Skeletal muscle tissue (tissue), 4 donors: ENCODE results near the gene PDE6C. TPM values are rescaled to one million over a fixed set of nuclear protein-coding genes. Genes with fewer than 3 reads are reported as not detected.

Experiments
- H3K27ac ChIP-seq: one replicate; pipeline ENCODE4 v1.7.0; 2013; ENCODE audit warnings: mild to moderate bottlenecking, low read depth, low read length, inconsistent platforms
- H3K27me3 ChIP-seq, 3 donors: one replicate each; pipeline ENCODE4 v1.7.0; 2013; ENCODE audit warnings: low read length in 3 of 3; ENCODE audit not compliant: control insufficient read depth in 3 of 3, insufficient read depth in 3 of 3
- H3K36me3 ChIP-seq, 3 donors: one replicate each; pipeline ENCODE4 v1.7.0; 2013; ENCODE audit warnings: low read length in 3 of 3; ENCODE audit not compliant: control insufficient read depth in 3 of 3, insufficient read depth in 3 of 3
- H3K4me1 ChIP-seq, 3 donors: one replicate each; pipeline ENCODE4 v1.7.0; 2013; ENCODE audit warnings: low read length in 3 of 3, mild to moderate bottlenecking in 3 of 3; ENCODE audit not compliant: control insufficient read depth in 3 of 3, insufficient read depth in 3 of 3
- H3K4me3 ChIP-seq, 3 donors: one replicate each; pipeline ENCODE4 v1.7.0; 2013; ENCODE audit warnings: low read length in 3 of 3
- H3K9ac ChIP-seq, 3 donors: one replicate each; pipeline ENCODE4 v1.7.0; 2013; ENCODE audit warnings: low read length in 3 of 3, mild to moderate bottlenecking in 3 of 3, moderate library complexity in 2 of 3, low read depth in 1 of 3
- H3K9me3 ChIP-seq, 3 donors: one replicate each; pipeline ENCODE4 v1.7.0; 2013; ENCODE audit warnings: low read length in 3 of 3; ENCODE audit not compliant: control insufficient read depth in 3 of 3
- total RNA-seq: library from RNA; depleted of rRNA; stranded (reverse); fragments of >200 nt; gene quantifications from one replicate; pipeline ENCODE4 v1.2.3, GENCODE V29; 2014
- donor health status: Osteomylitis.

Gene PDE6C
- total RNA-seq, 1 donor from 2014 or later = not detected

GRCh38 chr10:93593254-93593653 lies 19.1 kb upstream of the PDE6C start:
- H3K36me3 ChIP-seq = no peaks in the 10 kb centered on the region
- H3K9me3 ChIP-seq = no peaks in the 10 kb centered on the region
- H3K4me3 ChIP-seq = no peak overlapping the region
- peaks cover 0 to 3% (median 0%) of the 10 kb centered on the region in 3 donors for H3K27me3 ChIP-seq
- H3K4me1 ChIP-seq = peaks cover 0 to 4% (median 0%) of the 10 kb centered on the region in 3 donors
- no peak overlapping the region for H3K9ac ChIP-seq
- no peak overlapping the region for H3K27ac ChIP-seq

DNA sequence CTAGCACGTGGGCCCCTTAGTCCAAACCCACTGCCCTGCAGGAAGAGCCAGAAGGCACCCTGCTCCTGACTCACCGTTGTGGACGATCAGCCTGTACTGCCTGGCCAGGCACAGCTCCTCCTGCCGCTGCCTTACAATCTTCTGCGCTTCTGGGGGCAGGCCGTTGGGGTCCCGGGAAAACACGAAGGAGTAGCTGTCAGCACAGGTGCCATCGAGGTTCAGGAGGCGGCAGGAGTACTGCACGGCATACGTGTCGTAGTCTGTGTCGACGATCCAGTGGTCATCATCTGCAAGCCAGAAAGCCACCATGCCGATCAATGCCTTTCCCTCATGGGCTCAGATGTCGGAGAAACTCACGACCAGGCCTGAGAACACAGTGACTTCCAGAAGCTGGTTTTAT lies 18.6 kb upstream of the PDE6C start:
- H3K9me3 ChIP-seq = no peaks in the 10 kb centered on the region
- H3K4me3 ChIP-seq = no peak overlapping the region
- H3K27ac ChIP-seq = no peak overlapping the region
- H3K9ac ChIP-seq = no peak overlapping the region
- peaks cover 0 to 3% (median 0%) of the 10 kb centered on the region in 3 donors for H3K27me3 ChIP-seq
- H3K4me1 ChIP-seq = peaks cover 0 to 4% (median 0%) of the 10 kb centered on the region in 3 donors
- H3K36me3 ChIP-seq = no peaks in the 10 kb centered on the region

DNA sequence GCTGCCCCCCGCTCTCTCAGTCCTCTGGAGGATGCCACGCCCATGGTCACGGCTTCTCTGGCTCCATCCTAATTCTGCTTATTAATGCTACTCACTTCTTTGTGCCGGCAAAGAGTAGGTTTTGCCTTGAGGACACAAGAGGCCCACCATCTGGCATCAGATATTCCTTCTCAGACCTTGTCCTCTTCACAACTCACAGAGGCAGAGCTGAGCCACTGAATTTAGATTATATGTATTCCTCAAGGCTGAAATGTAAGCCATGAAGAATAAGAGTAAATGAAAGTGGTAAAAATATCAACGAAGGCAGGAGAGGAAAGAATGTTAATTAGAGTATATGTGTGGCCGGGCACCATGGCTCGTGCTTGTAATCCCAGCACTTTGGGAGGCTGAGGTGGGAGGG lies 17.8 kb upstream of the PDE6C start:
- H3K27ac ChIP-seq = no peak overlapping the region
- H3K36me3 ChIP-seq = no peaks in the 10 kb centered on the region
- H3K4me1 ChIP-seq = peaks cover 0 to 4% (median 0%) of the 10 kb centered on the region in 3 donors
- no peak overlapping the region for H3K4me3 ChIP-seq
- H3K9me3 ChIP-seq = no peaks in the 10 kb centered on the region
- H3K9ac ChIP-seq = no peak overlapping the region
- peaks cover 0 to 3% (median 0%) of the 10 kb centered on the region in 3 donors for H3K27me3 ChIP-seq

DNA sequence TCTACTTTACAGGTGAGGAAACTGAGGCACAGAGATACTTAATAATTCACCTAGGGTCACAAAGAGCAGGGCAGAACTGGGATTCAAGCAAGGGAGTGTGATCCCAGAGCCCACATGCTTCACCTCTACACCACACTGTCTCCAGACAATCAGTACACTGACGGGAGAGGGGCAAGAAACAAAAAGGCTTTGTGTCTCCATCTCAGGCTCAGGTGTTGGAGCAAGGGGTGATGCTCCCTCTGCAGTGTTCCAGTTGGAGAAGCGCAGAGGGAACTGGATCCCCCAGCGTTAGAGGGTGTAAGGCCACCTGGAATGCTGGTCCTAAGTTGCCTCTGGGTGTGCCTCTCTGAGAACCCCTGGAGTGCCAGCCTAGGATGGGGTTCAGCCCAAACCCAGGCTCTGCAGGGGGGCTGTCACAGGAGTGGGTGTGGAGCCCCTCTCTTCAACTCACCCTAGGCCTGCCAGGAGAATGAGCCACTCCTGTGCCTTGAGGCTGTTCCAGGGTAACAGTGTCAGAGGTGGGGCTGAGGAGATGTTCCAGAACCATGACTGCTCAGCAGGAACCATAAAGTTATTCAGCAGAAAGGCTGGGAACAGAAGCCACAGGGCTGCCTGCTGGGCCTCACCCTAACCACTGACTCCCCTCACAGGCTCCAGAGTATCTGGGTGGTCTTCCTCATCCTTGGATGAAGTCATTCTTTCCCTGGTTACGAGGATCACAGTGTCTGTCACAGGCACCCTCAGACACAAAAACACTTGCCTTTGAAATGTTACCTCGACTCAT lies 16.8 kb upstream of the PDE6C start:
- Histone ChIP-seq H3K9ac (no peak overlapping the region), H3K27me3 (peaks cover 0 to 5% (median 3%) of the 10 kb centered on the region in 3 donors), H3K4me3 (no peak overlapping the region), H3K27ac (no peak overlapping the region), H3K36me3 (no peaks in the 10 kb centered on the region), H3K9me3 (no peaks in the 10 kb centered on the region), H3K4me1 (peaks cover 0 to 4% (median 0%) of the 10 kb centered on the region in 3 donors)

DNA sequence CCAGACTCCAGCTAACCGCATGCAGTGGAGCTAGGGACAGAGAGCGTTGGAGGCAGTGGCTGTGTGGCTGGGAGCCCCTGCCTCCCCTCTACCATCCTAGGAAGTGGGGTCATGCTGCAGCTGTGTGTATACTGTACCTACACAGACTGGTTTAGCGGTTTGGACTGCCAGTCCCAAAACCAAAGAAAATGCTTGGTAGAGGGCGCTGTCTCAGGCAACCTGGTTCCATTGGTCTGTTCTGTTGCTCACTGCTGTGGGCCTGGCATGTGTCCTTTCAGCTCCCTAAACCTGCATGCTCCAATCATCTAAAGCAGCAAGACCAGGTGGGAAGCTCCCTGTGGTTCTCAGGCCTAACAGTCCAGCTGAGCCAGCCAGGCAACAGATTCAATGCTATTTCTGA lies 15.8 kb upstream of the PDE6C start:
- no peak overlapping the region for H3K9ac ChIP-seq
- no peak overlapping the region for H3K27ac ChIP-seq
- peaks cover 0 to 6% (median 3%) of the 10 kb centered on the region in 3 donors for H3K4me1 ChIP-seq
- no peak overlapping the region for H3K4me3 ChIP-seq
- peaks cover 3 to 9% (median 3%) of the 10 kb centered on the region in 3 donors for H3K27me3 ChIP-seq
- H3K36me3 ChIP-seq = no peaks in the 10 kb centered on the region
- H3K9me3 ChIP-seq = no peaks in the 10 kb centered on the region

DNA sequence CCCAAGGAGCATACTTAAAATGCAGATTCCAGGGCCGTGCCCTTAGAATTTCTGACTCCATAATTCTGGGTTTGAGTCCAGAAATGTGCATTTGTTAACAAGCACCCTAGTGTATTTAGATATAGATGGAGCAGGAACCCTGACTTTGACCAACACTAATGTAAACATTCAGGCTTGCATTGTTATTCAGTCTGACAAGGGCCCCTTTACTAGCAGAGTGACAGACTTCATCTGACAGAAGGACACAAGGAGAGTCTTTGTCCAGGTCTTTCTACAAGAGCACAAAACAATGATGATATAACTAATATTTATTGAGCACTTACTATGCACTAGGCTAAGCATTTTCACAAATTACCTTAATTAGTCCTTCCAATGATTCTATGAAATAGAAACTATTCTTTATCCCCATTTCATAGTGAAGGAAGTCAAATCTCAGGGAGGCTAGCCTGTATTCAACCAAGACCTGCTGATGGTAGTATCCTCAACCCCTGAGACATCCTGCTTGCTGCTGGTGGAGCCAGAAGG lies 15.2 kb upstream of the PDE6C start:
- Histone ChIP-seq H3K4me3 (no peak overlapping the region), H3K9me3 (no peaks in the 10 kb centered on the region), H3K36me3 (no peaks in the 10 kb centered on the region), H3K9ac (no peak overlapping the region), H3K27ac (no peak overlapping the region), H3K4me1 (peaks cover 0 to 5% (median 3%) of the 10 kb centered on the region in 3 donors), H3K27me3 (peaks cover 6 to 13% (median 8%) of the 10 kb centered on the region in 3 donors)

- Histone ChIP-seq H3K4me1 (peaks cover 0 to 5% (median 3%) of the 10 kb centered on the region in 3 donors), H3K4me3 (no peak overlapping the region), H3K9ac (no peak overlapping the region), H3K27me3 (peaks cover 14 to 21% (median 18%) of the 10 kb centered on the region in 3 donors), H3K9me3 (no peaks in the 10 kb centered on the region), H3K36me3 (no peaks in the 10 kb centered on the region), H3K27ac (no peak overlapping the region)
Observed at GRCh38 chr10:93598157-93598556, 14.2 kb upstream of the PDE6C start.

- no peaks in the 10 kb centered on the region for H3K36me3 ChIP-seq
- H3K27ac ChIP-seq = no peak overlapping the region
- no peak overlapping the region for H3K9ac ChIP-seq
- no peak overlapping the region for H3K4me3 ChIP-seq
- H3K9me3 ChIP-seq = no peaks in the 10 kb centered on the region
- peaks cover 22 to 29% (median 24%) of the 10 kb centered on the region in 3 donors for H3K27me3 ChIP-seq
- peaks cover 0 to 5% (median 3%) of the 10 kb centered on the region in 3 donors for H3K4me1 ChIP-seq
Observed at GRCh38 chr10:93599335-93599734, 13.0 kb upstream of the PDE6C start.

DNA sequence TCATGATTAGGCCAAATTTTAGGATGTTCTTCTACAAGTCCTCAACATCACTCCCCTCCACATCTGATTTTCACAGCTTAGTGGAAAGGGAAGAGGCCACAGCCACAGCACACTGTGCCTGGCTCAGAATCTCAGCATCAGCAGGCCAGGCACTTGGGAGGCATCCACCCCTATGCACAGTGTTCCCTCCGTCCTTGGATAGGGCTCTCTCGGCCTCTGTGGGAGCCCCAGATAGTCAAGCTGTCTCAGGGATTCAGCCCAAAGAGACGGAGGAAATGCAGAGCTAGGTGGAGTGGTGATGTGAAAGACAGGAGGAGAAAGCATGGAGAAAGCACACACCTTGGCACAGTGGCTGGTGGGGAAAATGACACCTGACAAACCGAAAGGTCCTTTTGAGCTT lies 12.6 kb upstream of the PDE6C start:
- Histone ChIP-seq H3K27ac (no peak overlapping the region), H3K9me3 (no peaks in the 10 kb centered on the region), H3K27me3 (peaks cover 25 to 33% (median 27%) of the 10 kb centered on the region in 3 donors), H3K4me3 (no peak overlapping the region), H3K36me3 (no peaks in the 10 kb centered on the region), H3K9ac (no peak overlapping the region), H3K4me1 (peaks cover 0 to 5% (median 3%) of the 10 kb centered on the region in 3 donors)

GRCh38 chr10:93600446-93601145 lies 11.7 kb upstream of the PDE6C start:
- H3K27me3 ChIP-seq = peaks cover 26 to 33% (median 28%) of the 10 kb centered on the region in 3 donors

More at GRCh38 chr10:93600446-93601145, 11.7 kb upstream of the PDE6C start:
- Histone ChIP-seq H3K9me3 (no peaks in the 10 kb centered on the region), H3K9ac (no peak overlapping the region), H3K4me3 (no peak overlapping the region), H3K4me1 (peaks cover 0 to 5% (median 3%) of the 10 kb centered on the region in 3 donors), H3K36me3 (no peaks in the 10 kb centered on the region), H3K27ac (no peak overlapping the region)
